Brain microvascular endothelial cell (primary cell): ENCODE data around the gene MS4A1.
"Not testable (repeated sequence)": the region's sequence is repeated elsewhere in the genome, so short reads cannot be mapped to it uniquely, and the experiment has no call there.

Experiments
- DNase-seq: peaks from one replicate; pipeline ENCODE4 v3.0.0-alpha.2; 2020
- H3K27ac ChIP-seq: fragments of 250-450 bp; sonication (Bioruptor Pico); 2 replicates; pipeline ENCODE4 v1.5.1; 2020; ENCODE audit warnings: mild to moderate bottlenecking, moderate library complexity
- H3K27me3 ChIP-seq: fragments of 250-450 bp; sonication (Bioruptor Pico); replicated peaks from 2 replicates; pipeline ENCODE4 v1.5.1; 2020; ENCODE audit warnings: mild to moderate bottlenecking
- H3K36me3 ChIP-seq: fragments of 250-450 bp; sonication (Bioruptor Pico); replicated peaks from 2 replicates; pipeline ENCODE4 v1.5.1; 2020; ENCODE audit warnings: mild to moderate bottlenecking
- H3K4me3 ChIP-seq: 2 replicates; pipeline ENCODE4 v1.5.1; 2011; ENCODE audit warnings: low read depth, mild to moderate bottlenecking, control low read depth, low read length, moderate library complexity
- in situ Hi-C: cut with HindIII; loops from 2 replicates; pipeline ENCODE4 v1.10.0; 2017; ENCODE audit warnings: low sequenced_read_pairs, low pct_ligation_motif_present
- TF ChIP-seq, protein P1 (sequence below): IDR thresholded peaks from 2 replicates; pipeline ENCODE4 v1.5.1; 2011; ENCODE audit warnings: low read depth, mild to moderate bottlenecking, moderate library complexity, low read length, control low read depth, inconsistent platforms; ENCODE audit errors: missing control alignments

The MS4A1 gene

DNA sequence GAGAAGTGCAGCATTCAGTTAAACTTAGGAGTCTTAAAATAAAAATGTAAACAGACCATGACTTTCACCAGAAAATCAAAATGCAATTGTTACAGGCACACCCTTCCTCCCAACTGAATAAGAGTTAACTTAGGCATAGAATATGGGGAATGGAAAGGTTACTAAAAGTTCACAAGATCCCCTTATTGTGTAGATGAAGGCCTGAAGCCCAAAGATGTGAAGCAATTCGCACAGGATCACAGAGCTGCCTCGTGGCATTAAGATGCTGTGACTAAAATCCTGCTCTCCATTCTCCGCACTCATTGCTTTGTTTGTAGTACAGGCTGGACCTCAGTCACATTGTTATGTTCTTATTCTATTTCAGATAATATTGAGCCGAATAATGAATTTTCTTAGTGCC lies 22.2 kb upstream of the MS4A1 start:
- no peak overlapping the region for H3K4me3 ChIP-seq
- DNase-seq: no peak
- no peaks in the 10 kb centered on the region for H3K27me3 ChIP-seq
- H3K36me3 ChIP-seq: no peaks in the 10 kb centered on the region
- in situ Hi-C loops: no loop called here
- TF ChIP-seq, protein P1, sequence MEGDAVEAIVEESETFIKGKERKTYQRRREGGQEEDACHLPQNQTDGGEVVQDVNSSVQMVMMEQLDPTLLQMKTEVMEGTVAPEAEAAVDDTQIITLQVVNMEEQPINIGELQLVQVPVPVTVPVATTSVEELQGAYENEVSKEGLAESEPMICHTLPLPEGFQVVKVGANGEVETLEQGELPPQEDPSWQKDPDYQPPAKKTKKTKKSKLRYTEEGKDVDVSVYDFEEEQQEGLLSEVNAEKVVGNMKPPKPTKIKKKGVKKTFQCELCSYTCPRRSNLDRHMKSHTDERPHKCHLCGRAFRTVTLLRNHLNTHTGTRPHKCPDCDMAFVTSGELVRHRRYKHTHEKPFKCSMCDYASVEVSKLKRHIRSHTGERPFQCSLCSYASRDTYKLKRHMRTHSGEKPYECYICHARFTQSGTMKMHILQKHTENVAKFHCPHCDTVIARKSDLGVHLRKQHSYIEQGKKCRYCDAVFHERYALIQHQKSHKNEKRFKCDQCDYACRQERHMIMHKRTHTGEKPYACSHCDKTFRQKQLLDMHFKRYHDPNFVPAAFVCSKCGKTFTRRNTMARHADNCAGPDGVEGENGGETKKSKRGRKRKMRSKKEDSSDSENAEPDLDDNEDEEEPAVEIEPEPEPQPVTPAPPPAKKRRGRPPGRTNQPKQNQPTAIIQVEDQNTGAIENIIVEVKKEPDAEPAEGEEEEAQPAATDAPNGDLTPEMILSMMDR: no peak
- H3K27ac ChIP-seq: no peak overlapping the region

DNA sequence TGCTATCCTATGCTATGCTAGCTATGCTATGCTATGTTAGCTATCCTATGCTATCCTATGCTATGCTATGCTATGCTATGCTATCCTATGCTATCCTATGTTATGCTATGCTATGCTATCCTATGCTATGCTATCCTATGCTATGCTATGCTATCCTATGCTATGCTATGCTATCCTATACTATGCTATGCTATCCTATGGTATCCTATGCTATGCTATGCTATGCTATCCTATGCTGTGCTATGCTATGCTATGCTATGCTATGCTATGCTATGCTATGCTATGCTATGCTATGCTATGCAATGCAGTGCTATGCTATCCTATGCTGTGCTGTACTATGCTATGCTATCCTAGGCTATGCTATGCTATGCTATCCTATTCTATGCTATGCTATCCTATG lies 8.6 kb upstream of the MS4A1 start:
- H3K27me3 ChIP-seq: no peaks in the 10 kb centered on the region
- DNase-seq: no peak
- no peak overlapping the region for H3K4me3 ChIP-seq
- TF ChIP-seq, protein P1: no peak
- H3K27ac ChIP-seq: no peak overlapping the region
- in situ Hi-C loops: no loop called here
- no peaks in the 10 kb centered on the region for H3K36me3 ChIP-seq

DNA sequence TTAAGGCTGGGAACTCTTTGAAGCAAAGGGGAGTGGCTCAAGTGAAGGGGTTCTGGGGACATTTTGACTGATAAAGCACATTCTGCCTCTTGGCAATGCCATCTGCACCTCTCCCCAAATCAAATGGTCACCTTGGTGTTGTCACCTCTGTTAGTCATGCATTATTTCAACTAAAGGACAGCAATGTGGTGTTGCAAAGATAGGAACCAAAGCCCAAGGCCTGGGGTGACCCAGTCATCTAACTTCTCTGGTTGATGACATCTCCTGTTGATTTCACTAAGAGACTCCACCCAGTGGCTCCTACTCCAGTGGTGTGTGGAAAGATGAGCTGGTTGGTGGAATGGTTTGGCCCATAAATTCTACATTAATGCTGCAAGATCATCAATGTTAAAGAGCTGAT lies 7.8 kb upstream of the MS4A1 start:
- Histone ChIP-seq H3K27ac (no peak overlapping the region), H3K27me3 (no peaks in the 10 kb centered on the region), H3K4me3 (no peak overlapping the region), H3K36me3 (no peaks in the 10 kb centered on the region)
- DNase-seq: no peak
- TF ChIP-seq, protein P1: no peak
- in situ Hi-C loops: no loop called here

DNA sequence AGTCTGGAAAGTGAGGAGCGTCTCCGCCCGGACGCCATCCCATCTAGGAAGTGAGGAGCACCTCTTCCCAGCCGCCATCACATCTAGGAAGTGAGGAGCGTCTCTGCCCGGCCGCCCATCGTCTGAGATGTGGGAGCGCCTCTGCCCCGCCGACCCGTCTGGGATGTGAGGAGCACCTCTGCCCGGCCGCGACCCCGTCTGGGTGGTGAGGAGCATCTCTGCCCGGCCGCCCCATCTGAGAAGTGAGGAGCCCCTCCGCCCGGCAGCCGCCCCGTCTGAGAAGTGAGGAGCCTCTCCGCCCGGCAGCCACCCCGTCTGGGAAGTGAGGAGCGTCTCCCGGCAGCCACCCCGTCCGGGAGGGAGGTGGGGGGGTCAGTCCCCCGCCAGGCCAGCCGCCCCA lies 4.5 kb upstream of the MS4A1 start:
- DNase-seq, H3K36me3 ChIP-seq, in situ Hi-C loops, H3K27ac ChIP-seq, H3K27me3 ChIP-seq, H3K4me3 ChIP-seq: not testable (repeated sequence)

DNA sequence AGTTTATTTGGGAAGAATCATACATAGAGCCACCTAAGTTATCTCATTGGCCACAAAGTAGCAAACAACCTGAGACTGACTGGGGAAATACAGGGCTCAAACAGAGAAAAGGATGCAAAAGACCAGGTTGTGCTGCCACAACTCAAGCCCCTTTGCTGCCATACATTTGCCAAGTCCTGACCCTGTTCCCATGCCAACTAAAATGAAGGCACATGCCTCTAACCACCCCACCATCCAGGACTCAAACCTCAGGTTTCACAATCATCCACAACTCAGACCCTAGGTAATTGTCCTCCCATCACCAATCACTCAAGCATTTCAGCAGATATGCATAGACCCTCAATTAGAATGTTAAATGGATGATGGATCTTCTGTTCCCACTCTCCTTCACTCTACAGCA lies 1.4 kb upstream of the MS4A1 start:
- H3K36me3 ChIP-seq: no peaks in the 10 kb centered on the region
- no peak overlapping the region for H3K4me3 ChIP-seq
- no peak for DNase-seq
- no peak overlapping the region for H3K27ac ChIP-seq
- TF ChIP-seq, protein P1: no peak
- in situ Hi-C loops: no loop called here
- no peaks in the 10 kb centered on the region for H3K27me3 ChIP-seq

DNA sequence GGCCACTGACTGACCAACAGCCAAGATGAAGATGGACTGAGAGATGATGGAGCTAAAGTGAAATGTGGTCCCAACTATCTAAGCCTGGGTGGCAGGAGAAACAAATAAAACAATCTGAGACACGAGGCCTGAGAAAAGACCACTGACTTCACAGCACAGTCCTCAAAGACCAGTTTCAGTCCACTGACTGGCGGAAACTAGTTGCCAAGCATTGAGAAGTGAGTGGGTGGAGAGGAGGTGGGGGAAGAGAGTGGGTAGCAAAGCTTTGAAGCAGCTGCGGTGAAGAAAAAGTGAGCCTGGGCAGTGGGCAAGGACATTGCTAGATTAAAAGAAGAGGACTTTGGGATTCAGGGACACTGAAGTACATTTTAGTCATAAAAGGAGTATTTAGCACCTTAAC lies 1.9 kb downstream of the MS4A1 start:
- no peak overlapping the region for H3K27ac ChIP-seq
- no peaks in the 10 kb centered on the region for H3K27me3 ChIP-seq
- H3K36me3 ChIP-seq: no peaks in the 10 kb centered on the region
- no peak for DNase-seq
- TF ChIP-seq, protein P1: no peak
- H3K4me3 ChIP-seq: no peak overlapping the region
- in situ Hi-C loops: no loop called here
